Measurements from ENCODE around the gene PDSS1.

PDSS1 gene

DNA sequence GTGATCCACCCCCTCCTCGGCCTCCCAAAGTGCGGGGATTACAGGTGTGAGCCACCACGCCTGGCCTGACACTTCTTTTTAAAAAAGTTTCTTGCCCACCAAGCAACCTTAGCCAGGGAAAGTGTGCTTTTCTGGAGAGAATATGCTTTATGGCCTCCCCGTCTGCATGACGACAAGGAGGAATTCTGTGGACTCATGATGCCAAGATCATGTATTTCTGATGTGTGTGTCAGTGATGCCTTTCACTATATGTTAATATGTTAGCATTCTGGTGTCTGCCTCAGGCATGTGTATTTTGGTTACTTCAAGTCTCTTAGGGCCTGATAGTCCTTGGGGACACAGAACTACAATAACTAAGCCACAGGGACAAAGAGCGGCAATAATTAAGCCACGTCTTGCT, 2.1 kb downstream of the PDSS1 start:
- no peak for DNase-seq (ENCODE audit: low read depth)

DNA sequence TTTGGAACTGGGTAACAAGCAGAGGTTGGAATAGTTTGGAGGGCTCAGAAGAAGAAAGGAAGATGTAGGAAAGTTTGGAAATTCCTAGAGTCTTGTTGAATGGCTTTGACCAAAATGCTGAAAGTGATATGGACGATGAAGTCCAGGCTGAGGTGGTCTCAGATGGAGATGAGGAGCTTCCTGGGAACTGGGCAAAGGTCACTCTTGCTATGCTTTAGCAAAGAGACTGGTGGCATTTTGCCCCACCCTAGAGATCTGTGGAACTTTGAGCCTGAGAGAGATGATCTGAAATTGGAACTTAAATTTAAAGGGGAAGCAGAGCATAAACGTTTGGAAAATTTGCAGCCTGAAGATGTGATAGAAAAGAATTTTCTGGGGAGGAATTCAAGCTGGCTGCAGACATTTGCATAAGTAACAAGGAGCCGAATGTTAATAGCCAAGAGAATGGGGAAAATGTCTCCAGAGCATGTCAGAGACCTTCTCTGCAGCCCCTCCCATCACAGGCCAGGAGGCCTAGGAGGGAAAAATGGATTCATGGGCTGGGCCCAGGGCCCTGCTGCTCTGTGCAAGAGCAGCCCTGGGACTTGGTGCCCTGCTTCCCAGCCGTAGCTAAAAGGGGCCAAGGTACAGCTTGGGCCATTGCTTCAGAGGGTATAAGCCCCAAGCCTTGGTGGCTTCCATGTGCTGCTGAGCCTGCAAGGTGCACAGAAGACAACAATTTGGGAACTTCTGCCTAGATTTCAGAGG, 3.6 kb downstream of the PDSS1 start:
- no peak for DNase-seq (ENCODE audit: low read depth)

- no peak for DNase-seq (ENCODE audit: low read depth)
Measured at GRCh38 chr10:26703096-26703495, 5.6 kb downstream of the PDSS1 start.

GRCh38 chr10:26703974-26704373, 6.5 kb downstream of the PDSS1 start:
- DNase-seq (ENCODE audit: low read depth) = no peak

GRCh38 chr10:26706206-26706605, 8.7 kb downstream of the PDSS1 start:
- DNase-seq (ENCODE audit: low read depth) = no peak

- no peak for DNase-seq (ENCODE audit: low read depth)
Measured at GRCh38 chr10:26706936-26707335, 9.4 kb downstream of the PDSS1 start.

DNA sequence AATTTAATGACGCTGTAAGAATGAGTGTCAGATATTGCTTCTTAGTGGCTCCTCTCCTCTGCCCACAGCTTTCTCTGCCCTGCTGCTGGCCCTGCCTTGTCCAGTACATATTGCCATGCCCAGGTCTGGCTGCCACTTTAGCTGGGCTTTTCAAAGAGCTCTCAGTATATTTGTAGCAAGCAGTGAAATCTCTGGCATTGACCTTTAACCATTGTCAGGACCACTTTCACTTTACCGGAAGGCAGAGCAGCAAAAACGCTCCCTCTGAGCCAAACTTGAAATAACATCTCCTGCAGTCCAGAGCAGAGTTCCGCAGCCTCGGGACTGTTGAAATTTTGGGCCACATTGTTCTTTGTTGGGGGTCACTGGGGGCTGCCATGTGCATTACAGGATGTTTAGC, 13.8 kb downstream of the PDSS1 start:
- no peak for DNase-seq (ENCODE audit: low read depth)

DNA sequence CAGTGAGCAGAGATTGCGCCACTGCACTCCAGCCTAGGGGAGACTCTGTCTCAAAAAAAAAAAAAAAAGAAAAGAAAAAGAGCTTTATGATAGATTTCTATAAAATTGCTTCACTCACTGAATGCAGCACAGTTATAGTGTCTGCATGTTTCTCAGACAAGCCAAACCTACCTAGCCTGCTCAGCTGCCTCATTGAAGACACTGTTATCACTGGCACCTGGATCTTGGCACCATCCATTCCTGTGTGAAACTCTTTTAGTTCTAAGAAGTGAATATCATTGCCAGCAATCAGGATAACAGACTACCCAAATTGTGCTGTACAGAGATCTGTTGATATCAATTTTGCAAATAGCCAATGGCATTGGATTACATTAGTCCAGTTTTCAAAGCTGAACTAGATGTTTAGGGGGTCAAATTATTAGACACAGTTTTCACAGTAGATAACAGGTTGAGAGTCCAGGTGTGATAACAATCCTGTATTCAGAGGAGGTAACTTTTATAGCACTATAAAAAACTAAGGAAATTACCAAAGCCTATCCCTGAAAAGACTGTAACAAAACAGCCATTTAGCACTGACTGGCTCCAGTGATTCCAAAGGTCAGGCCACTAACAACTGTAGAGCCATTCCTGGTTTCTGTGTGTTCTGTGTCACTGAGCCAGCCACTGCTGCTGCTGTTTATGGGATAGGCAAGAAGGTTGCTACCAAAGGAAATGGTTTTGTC, 17.1 kb downstream of the PDSS1 start:
- no peak for DNase-seq (ENCODE audit: low read depth)

GRCh38 chr10:26715137-26715487, 17.6 kb downstream of the PDSS1 start:
- no peak for DNase-seq (ENCODE audit: low read depth)

DNA sequence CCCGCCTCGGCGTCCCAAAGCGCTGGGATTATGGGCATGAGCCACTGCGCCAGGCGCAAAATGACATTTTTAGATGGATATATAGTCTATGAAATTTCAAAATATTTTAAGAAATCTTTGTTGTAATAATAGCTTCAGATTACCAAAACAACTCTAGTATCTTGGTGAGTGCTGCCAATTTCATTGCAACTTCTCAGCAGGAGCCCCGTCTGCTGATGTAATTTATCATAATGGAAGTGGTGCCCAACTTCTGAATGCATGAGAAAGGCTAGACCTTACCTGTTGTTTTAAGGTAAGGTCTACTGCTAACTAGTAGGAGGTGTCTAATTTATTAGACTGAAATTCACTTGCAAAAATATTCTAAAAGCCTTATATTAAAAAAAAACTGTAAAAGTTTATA, 20.0 kb downstream of the PDSS1 start:
- DNase-seq (ENCODE audit: low read depth) = no peak

DNA sequence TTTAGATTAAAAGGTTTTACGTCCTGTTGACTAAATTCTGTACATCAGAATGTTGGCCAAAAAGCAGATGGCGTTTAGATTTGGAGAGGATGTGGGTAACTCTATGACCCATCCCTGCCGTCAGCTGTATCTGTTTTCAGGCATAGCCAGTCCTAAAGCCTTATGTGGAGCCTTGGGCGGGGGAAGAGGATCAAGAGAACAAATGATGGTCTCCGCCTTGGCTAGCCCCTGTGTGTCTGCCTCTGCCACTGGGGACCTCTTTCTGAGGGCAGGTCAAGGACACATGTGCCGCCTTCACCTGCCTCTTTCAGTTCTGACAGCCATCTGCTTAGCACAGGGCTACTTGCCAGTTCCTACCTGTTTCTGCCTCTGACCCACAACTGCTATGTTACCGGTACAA, 24.1 kb downstream of the PDSS1 start:
- no peak for DNase-seq (ENCODE audit: low read depth)

DNA sequence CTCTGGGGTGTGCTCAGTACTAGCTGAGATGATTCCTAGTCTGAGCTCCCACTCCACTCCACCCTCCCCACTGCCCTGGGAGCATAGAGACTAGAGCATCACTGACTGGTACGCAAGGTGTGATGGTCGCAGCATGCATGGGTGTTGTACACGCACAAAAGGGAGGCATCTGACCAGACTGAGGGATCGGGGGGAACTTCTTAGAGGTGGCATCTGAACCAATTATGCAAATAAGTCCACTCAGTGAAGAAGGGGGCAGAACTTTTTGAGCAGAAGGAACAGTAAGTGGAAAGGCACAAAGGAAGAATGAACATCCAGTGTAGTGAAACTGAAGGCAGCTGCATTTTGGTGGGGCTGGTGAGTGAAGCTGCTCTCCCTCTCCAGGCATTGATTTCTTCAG, 25.5 kb downstream of the PDSS1 start:
- no peak for DNase-seq (ENCODE audit: low read depth)

DNA sequence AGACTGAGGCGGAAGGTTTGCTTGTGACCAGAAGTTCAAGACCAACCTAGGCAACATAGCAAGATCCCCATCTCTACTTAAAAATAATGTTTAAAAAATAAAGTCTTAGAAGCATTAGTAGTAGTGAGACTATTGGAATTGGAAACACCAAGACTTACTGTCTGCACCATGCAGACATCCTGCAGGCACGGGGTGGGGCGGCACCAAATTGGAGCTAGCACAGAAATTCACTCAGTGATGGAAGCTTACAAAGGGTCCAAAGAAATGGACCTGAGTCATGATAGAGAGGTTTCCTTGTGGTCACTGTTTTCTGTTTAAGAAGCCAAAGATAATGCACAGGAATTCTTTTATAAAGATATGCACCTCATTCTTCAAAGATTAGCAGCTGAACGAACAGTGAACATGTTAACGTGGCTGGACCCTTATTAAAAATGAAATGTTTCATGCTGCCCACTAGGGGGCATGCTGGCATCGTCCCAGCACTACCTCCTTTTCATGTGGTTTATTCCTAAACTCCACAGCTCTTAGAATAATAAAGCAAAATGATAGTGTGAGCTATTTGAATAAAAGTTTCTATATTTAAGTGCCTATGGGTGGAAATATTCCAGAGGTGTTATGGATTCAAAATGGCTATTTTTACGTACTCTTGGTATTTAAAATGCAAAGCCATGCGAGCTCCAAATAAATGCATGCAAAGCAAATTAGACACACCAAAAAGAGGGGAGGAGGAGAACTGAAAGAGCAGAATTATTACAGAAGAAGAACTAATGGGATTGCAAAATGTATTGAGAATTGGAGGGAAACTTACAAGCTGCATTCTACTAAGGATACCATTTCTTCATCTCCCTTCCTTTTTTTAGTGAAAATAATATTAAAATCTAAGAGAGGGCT, 28.6 kb downstream of the PDSS1 start:
- peak; percentile 18 for DNase-seq (ENCODE audit: low read depth)

- DNase-seq (ENCODE audit: low read depth) = no peak
Measured at GRCh38 chr10:26727005-26727404, 29.5 kb downstream of the PDSS1 start.

DNA sequence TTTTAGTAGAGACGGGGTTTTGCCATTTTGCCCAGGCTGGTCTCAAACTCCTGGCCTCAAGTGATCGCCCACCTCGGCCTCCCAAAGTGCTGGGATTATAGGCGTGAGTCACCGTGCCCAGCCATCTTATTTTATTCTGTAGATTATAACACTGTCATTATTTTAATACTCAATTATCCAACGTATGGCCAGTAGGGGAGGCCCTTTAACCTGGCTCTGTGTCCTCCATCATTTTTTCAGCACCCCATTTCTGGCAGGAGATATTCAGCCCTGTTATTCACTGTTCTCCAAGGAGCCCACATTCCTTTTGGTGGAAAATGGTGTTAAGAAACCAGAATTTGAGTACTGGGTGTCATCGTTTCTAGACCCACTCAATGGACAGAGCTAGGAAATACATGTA, 31.5 kb downstream of the PDSS1 start:
- DNase-seq (ENCODE audit: low read depth) = no peak

- no peak for DNase-seq (ENCODE audit: low read depth)
Measured at GRCh38 chr10:26729395-26729794, 31.9 kb downstream of the PDSS1 start.

DNA sequence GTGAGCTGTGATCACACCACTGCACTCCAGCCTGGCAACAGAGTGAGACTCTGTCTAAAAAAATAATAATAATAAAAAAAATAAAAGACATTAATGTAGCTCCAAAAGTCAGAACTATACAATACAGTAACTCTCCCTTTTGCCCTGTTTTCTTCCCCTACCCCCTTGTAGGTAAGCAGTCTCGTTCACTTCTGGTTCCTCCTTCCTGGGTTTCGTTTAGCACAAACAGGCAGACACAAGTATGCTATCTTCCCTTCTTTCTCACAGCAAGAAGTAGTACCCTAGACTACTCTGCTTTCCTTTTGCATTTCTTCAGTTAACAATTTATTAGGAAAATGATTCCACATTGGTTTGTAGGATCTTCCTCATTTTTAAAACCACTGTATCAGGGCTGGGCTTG, 33.1 kb downstream of the PDSS1 start:
- no peak for DNase-seq (ENCODE audit: low read depth)

DNA sequence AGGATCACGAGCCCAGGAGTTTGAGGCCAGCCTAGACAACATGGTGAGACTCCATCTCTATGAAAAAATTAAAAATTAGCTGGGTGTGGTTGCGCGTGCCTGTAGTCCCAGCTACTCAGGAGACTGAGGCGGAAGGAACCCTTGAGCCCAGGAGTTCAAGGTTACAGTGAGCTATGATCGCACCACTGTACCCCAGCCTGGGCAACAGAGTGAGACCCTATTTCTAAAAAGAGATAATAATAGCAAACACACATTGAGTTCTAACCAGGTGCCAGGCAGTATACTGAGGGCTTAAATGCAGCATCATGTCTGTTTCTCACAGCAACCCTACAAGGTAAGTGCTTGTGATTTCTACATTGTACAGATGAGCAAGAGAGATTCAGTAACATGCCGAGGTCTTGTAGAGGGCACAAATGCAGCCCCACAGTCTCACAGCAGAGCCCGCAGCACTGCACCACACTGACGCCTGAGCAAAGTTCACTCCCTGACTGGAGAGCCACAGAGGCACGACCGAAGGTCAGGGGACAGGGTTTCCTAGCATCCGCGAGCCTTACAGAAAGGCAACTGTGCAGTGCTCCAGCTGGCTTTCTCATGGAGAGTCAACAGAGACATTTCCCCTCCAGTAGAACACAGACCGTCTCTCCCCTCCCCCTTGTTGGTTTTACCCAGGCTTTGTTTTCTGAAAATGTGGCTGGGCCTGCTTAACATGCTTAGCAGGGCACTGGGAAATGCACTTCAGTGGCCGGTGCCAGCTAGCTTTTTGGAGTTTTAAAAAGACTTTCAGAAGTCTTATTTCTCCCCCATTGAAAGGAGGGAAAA, 36.5 kb downstream of the PDSS1 start:
- no peak for DNase-seq (ENCODE audit: low read depth)

- DNase-seq (ENCODE audit: low read depth) = no peak
Measured at GRCh38 chr10:26735435-26735834, 37.9 kb downstream of the PDSS1 start.

DNA sequence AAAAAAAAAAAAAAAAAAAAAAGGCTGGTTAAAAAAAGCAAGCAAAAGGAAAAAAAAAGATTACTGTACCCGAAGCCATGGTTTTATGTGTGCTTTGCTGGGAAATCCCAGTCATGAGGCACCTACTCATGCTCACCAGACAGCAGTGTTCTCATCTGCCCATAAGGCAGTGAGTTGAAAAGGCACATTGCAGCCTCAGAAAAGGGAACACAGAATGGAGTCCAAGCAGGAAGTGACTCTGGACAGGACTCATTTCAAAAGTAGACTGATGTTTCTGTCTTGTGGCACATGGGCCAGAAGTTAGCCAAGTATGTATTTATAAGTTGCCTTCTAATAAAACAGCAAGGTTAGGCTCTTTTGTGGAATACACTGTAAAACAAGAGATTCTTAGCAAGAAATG, 40.2 kb downstream of the PDSS1 start:
- DNase-seq (ENCODE audit: low read depth) = no peak

GRCh38 chr10:26738301-26738911, 40.9 kb downstream of the PDSS1 start:
- DNase-seq (ENCODE audit: low read depth) = no peak
